ENCODE results near the gene TMUB1.
A peak's percentile ranks its signal among the peaks of the same experiment; 100 is the strongest.

The TMUB1 gene

GRCh38 chr7:151071032-151071866 is 12.0 kb downstream of the TMUB1 start:
- no peak for TF ChIP-seq CTCF (IDR thresholded peaks at IDR 0.05; ENCODE audit: insufficient read depth, low read length, missing control alignments)
- ChIA-PET POLR2A (interaction anchor here (0.7 to 1.0 kb wide), 2 partner anchors 8 to 85 kb away, joined by 3 to 5 read pairs; no protein-coding TSS in a partner anchor), CTCF (no interaction called here)
- no peak overlapping the region for H3K4me3 ChIP-seq (ENCODE audit: low read depth, low read length)
- DNase-seq (ENCODE audit: low read depth, low spot score): no peak

- ChIA-PET POLR2A (interaction anchor here (0.6 kb wide), 1 partner anchor 136 kb away, joined by 3 read pairs; no protein-coding TSS in a partner anchor), CTCF (no interaction called here)
- no peak for DNase-seq (ENCODE audit: low read depth, low spot score)
- no peak overlapping the region for H3K4me3 ChIP-seq (ENCODE audit: low read depth, low read length)
- no peak for TF ChIP-seq CTCF (IDR thresholded peaks at IDR 0.05; ENCODE audit: insufficient read depth, low read length, missing control alignments)
These were observed 12.7 kb downstream of the TMUB1 start for GRCh38 chr7:151070574-151070960.

DNA sequence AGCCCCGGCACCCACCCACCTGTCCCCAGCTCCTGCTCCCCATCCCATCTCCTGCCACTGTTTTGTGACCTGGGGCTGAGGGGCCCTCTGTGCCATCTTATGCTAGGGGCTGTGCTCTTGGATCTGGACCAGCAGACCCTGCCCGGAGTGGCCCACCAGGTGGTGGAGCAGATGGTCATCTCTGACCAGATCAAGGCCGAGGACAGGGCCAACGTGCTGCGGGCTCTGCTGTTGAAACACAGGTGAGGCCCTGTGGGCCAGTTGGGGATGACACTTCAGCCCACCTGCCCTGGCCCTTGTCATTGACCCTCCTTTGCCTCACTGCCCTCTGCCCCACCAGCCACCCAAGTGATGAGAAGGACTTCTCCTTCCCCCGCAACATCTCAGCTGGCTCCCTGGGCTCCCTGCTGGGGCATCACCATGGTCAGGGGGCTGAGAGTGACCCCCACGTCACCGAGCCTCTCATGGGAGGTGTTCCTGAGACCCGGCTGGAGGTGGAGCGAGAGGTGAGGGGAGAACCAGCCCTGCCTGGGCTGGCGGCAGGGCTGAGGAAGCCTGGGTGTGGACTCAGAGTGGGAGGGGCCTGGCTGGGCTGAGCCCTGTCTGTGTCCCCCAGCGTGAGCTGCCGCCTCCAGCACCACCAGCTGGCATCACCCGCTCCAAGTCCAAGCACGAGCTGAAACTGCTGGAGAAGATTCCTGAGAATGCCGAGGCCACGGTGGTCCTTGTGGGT is 13.3 kb downstream of the TMUB1 start:
- TF ChIP-seq CTCF (IDR thresholded peaks at IDR 0.05; ENCODE audit: insufficient read depth, low read length, missing control alignments): no peak
- POLR2A ChIA-PET: interaction anchor here (0.6 kb wide), 1 partner anchor 137 kb away, joined by 3 read pairs; no protein-coding TSS in a partner anchor
- H3K4me3 ChIP-seq (ENCODE audit: low read depth, low read length): no peak overlapping the region
- CTCF ChIA-PET: interaction anchor here (2.6 to 4.4 kb wide), 2 partner anchors 7 to 42 kb away, joined by 11 to 24 read pairs; no protein-coding TSS in a partner anchor
- no peak for DNase-seq (ENCODE audit: low read depth, low spot score)

DNA sequence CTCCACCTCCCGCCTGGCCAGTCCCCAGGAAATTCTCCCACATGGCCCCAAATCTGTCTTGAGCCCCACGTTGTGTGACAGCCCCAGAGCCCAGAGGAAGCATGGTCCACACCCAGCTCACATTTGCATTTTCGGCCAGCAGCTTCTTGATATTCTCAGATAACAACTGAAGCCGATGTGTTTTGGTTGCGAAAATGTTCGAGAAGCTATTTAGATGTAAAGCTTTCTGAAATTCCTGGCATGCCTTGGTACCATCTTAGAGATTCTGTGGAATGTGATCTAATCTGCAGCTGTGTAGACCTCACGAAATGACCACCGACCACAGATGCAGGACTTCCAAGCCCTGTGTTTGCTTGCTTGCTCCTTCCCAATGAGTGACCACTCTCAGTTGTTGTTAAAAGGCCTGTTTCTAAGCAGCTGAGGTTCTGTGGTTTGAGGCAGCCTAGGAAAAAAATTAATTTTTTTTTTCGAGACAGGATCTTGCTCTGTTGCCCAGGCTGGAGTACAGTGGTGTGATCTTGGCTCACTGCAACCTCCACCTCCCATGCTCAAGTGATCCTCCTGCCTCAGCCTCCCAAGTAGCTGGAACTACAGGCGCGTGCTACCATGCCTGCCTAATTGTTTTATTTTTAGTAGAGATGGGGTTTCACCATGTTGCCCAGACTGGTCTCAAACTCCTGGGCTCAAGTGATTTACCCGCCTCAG is 15.1 kb downstream of the TMUB1 start:
- POLR2A ChIA-PET: interaction anchor here (0.8 to 1.7 kb wide), 3 partner anchors 8 to 13 kb away, joined by 3 to 8 read pairs (median 5); partner anchors contain the start of gene FASTK
- CTCF ChIA-PET: interaction anchor here (0.6 to 4.4 kb wide), 4 partner anchors 9 to 50 kb away, joined by 4 to 24 read pairs (median 8); partner anchors contain the start of gene FASTK
- H3K4me3 ChIP-seq (ENCODE audit: low read depth, low read length): no peak overlapping the region
- TF ChIP-seq CTCF (IDR thresholded peaks at IDR 0.05; ENCODE audit: insufficient read depth, low read length, missing control alignments): no peak
- peak; percentile 36 for DNase-seq (ENCODE audit: low read depth, low spot score)

DNA sequence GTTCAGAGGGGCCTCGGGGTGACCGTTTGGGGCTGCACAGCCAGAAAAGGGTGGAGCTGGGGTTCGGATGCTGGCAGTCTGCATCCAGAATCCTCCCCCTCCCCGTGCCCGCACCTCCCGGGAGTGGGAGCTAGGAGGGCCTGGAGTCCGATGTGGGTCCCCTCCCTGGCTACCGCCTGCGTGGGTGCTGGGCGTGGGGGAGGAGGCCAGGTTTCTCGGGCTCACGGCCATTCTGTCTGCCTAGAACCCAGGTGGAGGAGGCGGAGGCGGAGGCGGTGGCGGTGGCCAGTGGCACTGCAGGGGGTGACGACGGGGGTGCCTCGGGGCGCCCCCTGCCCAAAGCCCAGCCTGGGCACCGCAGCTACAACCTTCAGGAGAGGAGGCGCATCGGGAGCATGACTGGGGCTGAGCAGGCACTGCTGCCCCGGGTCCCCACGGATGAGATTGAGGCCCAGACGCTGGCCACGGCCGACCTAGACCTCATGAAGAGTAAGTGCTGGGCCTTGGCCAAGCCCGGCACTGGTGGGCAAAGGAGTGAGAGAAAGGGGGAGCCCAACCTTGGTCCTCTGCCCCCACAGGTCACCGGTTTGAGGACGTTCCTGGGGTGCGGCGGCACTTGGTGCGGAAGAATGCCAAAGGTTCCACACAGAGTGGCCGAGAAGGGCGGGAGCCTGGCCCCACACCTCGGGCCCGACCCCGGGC is 16.9 kb downstream of the TMUB1 start:
- TF ChIP-seq CTCF (IDR thresholded peaks at IDR 0.05; ENCODE audit: insufficient read depth, low read length, missing control alignments): no peak
- no peak for DNase-seq (ENCODE audit: low read depth, low spot score)
- POLR2A ChIA-PET: interaction anchor here (0.6 kb wide), 1 partner anchor 38 kb away, joined by 3 read pairs; the partner anchor contains the start of gene ABCB8
- no peak overlapping the region for H3K4me3 ChIP-seq (ENCODE audit: low read depth, low read length)
- CTCF ChIA-PET: interaction anchor here (1.2 to 4.4 kb wide), 2 partner anchors 10 to 46 kb away, joined by 4 to 24 read pairs; no protein-coding TSS in a partner anchor

All from AG04449 (cell line).